OCI-LY1 (cell line): Measurements from ENCODE around the gene RAD51B.

ENCODE experiments used
- EZH2 ChIP-seq: fragments of 200-600 bp; sonication (generic), shearing (Covaris generic); IDR thresholded peaks from 2 replicates; pipeline ENCODE4 v1.8.0; 2017; ENCODE audit warnings: borderline replicate concordance, mixed run types, mild to moderate bottlenecking, antibody characterized with exemption, low read length, moderate library complexity, mixed read lengths
- TF ChIP-seq, protein P1 (sequence below): fragments of 200-600 bp; sonication (generic), shearing (Covaris generic); IDR thresholded peaks from 2 replicates; pipeline ENCODE4 v1.5.1; 2017; ENCODE audit warnings: mild to moderate bottlenecking, antibody characterized with exemption, low read length, moderate library complexity, mixed read lengths

DNA sequence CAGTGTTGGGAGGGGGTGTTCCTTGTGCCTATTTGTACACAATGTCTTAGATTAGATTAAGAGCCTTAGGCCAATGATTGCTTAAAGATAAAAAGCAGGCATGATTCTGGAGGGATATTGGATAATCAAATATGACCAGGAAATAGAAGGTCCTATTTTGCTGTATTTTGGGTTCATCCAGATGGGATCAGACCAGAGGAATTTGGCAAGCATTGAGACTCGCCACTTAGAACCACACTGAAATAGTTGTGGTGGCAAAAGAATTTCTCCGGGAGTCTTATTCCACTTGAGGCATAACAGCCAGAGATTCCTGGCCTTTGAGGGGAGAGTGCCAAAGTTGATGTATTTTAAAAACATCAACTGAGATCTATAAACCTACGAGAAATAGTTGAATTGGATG is 327.2 kb downstream of the RAD51B start:
- TF ChIP-seq, protein P1, sequence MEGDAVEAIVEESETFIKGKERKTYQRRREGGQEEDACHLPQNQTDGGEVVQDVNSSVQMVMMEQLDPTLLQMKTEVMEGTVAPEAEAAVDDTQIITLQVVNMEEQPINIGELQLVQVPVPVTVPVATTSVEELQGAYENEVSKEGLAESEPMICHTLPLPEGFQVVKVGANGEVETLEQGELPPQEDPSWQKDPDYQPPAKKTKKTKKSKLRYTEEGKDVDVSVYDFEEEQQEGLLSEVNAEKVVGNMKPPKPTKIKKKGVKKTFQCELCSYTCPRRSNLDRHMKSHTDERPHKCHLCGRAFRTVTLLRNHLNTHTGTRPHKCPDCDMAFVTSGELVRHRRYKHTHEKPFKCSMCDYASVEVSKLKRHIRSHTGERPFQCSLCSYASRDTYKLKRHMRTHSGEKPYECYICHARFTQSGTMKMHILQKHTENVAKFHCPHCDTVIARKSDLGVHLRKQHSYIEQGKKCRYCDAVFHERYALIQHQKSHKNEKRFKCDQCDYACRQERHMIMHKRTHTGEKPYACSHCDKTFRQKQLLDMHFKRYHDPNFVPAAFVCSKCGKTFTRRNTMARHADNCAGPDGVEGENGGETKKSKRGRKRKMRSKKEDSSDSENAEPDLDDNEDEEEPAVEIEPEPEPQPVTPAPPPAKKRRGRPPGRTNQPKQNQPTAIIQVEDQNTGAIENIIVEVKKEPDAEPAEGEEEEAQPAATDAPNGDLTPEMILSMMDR: no peak
- TF ChIP-seq EZH2: no peak
